Natural killer cell (primary cell): Measurements from ENCODE around the gene HAGHL. TPM values are rescaled to one million over a fixed set of nuclear protein-coding genes. Genes with fewer than 3 reads are reported as not detected.

Experiments
- ATAC-seq, 3 donors: fragments of 150-1000 bp in 2 of 3; fragments of 200-7000 bp in 1 of 3; cut with Tn5 transposase; 1 replicate in 1 of 3; 2 replicates in 2 of 3; pipeline ENCODE4 v1.10.0; 2021; ENCODE audit warnings: mild to moderate bottlenecking in 2 of 3, moderate library complexity in 2 of 3
- DNase-seq, 2 donors: peaks; one replicate each; pipeline versions ENCODE4 v3.0.0 to v3.0.0-alpha.2; 2013 to 2021; ENCODE audit warnings: mixed read lengths in 1 of 2
- H3K27ac ChIP-seq: one replicate; pipeline ENCODE4 v1.5.1; 2013; ENCODE audit warnings: mild to moderate bottlenecking, low read length
- H3K27me3 ChIP-seq: one replicate; pipeline ENCODE4 v1.6.1; 2013; ENCODE audit warnings: low read length; ENCODE audit not compliant: control insufficient read depth, insufficient read depth
- H3K36me3 ChIP-seq: one replicate; pipeline ENCODE4 v1.6.1; 2013; ENCODE audit warnings: low read length; ENCODE audit not compliant: control insufficient read depth, insufficient read depth
- H3K4me1 ChIP-seq: one replicate; pipeline ENCODE4 v1.6.1; 2013; ENCODE audit warnings: low read length; ENCODE audit not compliant: control insufficient read depth, insufficient read depth
- H3K4me3 ChIP-seq: one replicate; pipeline ENCODE4 v1.5.1; 2013; ENCODE audit warnings: low read length
- H3K9me3 ChIP-seq: one replicate; pipeline ENCODE4 v1.6.1; 2013; ENCODE audit warnings: low read length; ENCODE audit not compliant: control insufficient read depth, insufficient read depth
- H3K27ac Mint-ChIP-seq, 2 donors: one replicate each; pipeline ENCODE4 v1.8.0; 2022; ENCODE audit warnings: mild to moderate bottlenecking in 2 of 2, mixed read lengths in 2 of 2, moderate library complexity in 1 of 2
- H3K27me3 Mint-ChIP-seq, 2 donors: one replicate each; pipeline ENCODE4 v1.8.0; 2022; ENCODE audit warnings: low read depth in 2 of 2, mixed read lengths in 2 of 2
- H3K36me3 Mint-ChIP-seq: one replicate; pipeline ENCODE4 v1.8.0; 2022; ENCODE audit warnings: mixed read lengths
- H3K4me1 Mint-ChIP-seq, 2 donors: one replicate each; pipeline ENCODE4 v1.8.0; 2022; ENCODE audit warnings: mixed read lengths in 2 of 2
- H3K4me3 Mint-ChIP-seq: one replicate; pipeline ENCODE4 v1.8.0; 2022; ENCODE audit warnings: mild to moderate bottlenecking, moderate library complexity, mixed read lengths
- H3K9me3 Mint-ChIP-seq, 2 donors: one replicate each; pipeline ENCODE4 v1.8.0; 2022; ENCODE audit warnings: mixed read lengths in 2 of 2
- CTCF ChIP-seq: fragments of 200-600 bp; IDR thresholded peaks from one replicate; pipeline ENCODE4 v1.8.0; 2022; ENCODE audit warnings: antibody characterized with exemption
- WGBS: methylation state at CpG from one replicate; pipeline ENCODE4 v1.1.7; 2013; ENCODE audit warnings: missing lambda C conversion rate; ENCODE audit not compliant: insufficient coverage; 5-methylcytosine and 5-hydroxymethylcytosine counted together
- intact Hi-C: fragments of 100-400 bp; cut with micrococcal nuclease; formaldehyde crosslinking; loops from one replicate; pipeline ENCODE4 v1.14.2; 2022
- total RNA-seq, 4 donors: library from RNA; stranded (reverse); fragments of 120-200 nt in 1 of 4; gene quantifications; one replicate each; pipeline versions ENCODE4 v1.2.3 to v1.2.4, GENCODE V29; 2013 to 2022

HAGHL gene
- total RNA-seq, 3 donors from 2014 or later (not counting 1 experiment from before 2014, with no cell fraction given) = 13.5 to 21.5 (median 15.7) TPM

GRCh38 chr16:694863-695354, 32.0 kb upstream of the HAGHL start:
- Mint-ChIP-seq H3K4me3 (no peak overlapping the region), H3K27ac (no peak overlapping the region), H3K9me3 (no peaks in the 10 kb centered on the region), H3K27me3 (peaks cover 0 to 14% of the 10 kb centered on the region in 2 donors), H3K36me3 (no peaks in the 10 kb centered on the region), H3K4me1 (peaks cover 10 to 17% of the 10 kb centered on the region in 2 donors)
- ATAC-seq (no peak), DNase-seq (no peak)
- Histone ChIP-seq H3K9me3 (no peaks in the 10 kb centered on the region), H3K36me3 (no peaks in the 10 kb centered on the region), H3K27me3 (peaks cover 32% of the 10 kb centered on the region), H3K4me1 (peaks cover 41% of the 10 kb centered on the region), H3K4me3 (peak overlapping the region; percentile 24), H3K27ac (no peak overlapping the region)
- intact Hi-C loops = no loop called here
- 1% methylated on average over 37 of the region's 37 CpGs for WGBS
- no peak for TF ChIP-seq CTCF

GRCh38 chr16:695355-696089, 31.4 kb upstream of the HAGHL start:
- H3K4me3 Mint-ChIP-seq = peak overlapping the region; percentile 49
- DNase-seq (peak in 1 of 2 donors; percentile 81), ATAC-seq (peak; percentile 41 to 62 (median 53))
- no peaks in the 10 kb centered on the region for H3K36me3 Mint-ChIP-seq
- no peaks in the 10 kb centered on the region for H3K9me3 Mint-ChIP-seq
- intact Hi-C loops = no loop called here
- H3K36me3 ChIP-seq = no peaks in the 10 kb centered on the region
- peak overlapping the region; percentile 38 for H3K4me3 ChIP-seq
- TF ChIP-seq CTCF = no peak
- H3K4me1 ChIP-seq = peaks cover 43% of the 10 kb centered on the region
- H3K27me3 ChIP-seq = peaks cover 36% of the 10 kb centered on the region
- peaks cover 3% of the 10 kb centered on the region for H3K9me3 ChIP-seq
- no peak overlapping the region for H3K27ac Mint-ChIP-seq
- peaks cover 0 to 17% of the 10 kb centered on the region in 2 donors for H3K27me3 Mint-ChIP-seq
- WGBS = 2% methylated on average over 71 of the region's 71 CpGs
- peaks cover 4 to 12% of the 10 kb centered on the region in 2 donors for H3K4me1 Mint-ChIP-seq
- no peak overlapping the region for H3K27ac ChIP-seq

- peaks cover 42% of the 10 kb centered on the region for H3K4me1 ChIP-seq
- no peaks in the 10 kb centered on the region for H3K36me3 ChIP-seq
- H3K9me3 ChIP-seq = peaks cover 3% of the 10 kb centered on the region
- peaks cover 11 to 21% of the 10 kb centered on the region in 2 donors for H3K27me3 Mint-ChIP-seq
- no peaks in the 10 kb centered on the region for H3K9me3 Mint-ChIP-seq
- peaks cover 56% of the 10 kb centered on the region for H3K27me3 ChIP-seq
- no peak overlapping the region for H3K4me3 Mint-ChIP-seq
- intact Hi-C loops = no loop called here
- WGBS = 63% methylated on average over 19 of the region's 19 CpGs
- no peak for TF ChIP-seq CTCF
- H3K27ac ChIP-seq = no peak overlapping the region
- ATAC-seq (no peak), DNase-seq (no peak)
- peaks cover 4 to 5% of the 10 kb centered on the region in 2 donors for H3K4me1 Mint-ChIP-seq
- H3K36me3 Mint-ChIP-seq = no peaks in the 10 kb centered on the region
- H3K4me3 ChIP-seq = no peak overlapping the region
- no peak overlapping the region for H3K27ac Mint-ChIP-seq
Observed at GRCh38 chr16:698911-699671, 27.8 kb upstream of the HAGHL start.
